ENCODE measurements around the gene SHD. TPM values are rescaled to one million over a fixed set of nuclear protein-coding genes. Genes with fewer than 3 reads are reported as not detected.

SHD gene
- total RNA-seq, 2 experiments from 2014 or later, result not detected

DNA sequence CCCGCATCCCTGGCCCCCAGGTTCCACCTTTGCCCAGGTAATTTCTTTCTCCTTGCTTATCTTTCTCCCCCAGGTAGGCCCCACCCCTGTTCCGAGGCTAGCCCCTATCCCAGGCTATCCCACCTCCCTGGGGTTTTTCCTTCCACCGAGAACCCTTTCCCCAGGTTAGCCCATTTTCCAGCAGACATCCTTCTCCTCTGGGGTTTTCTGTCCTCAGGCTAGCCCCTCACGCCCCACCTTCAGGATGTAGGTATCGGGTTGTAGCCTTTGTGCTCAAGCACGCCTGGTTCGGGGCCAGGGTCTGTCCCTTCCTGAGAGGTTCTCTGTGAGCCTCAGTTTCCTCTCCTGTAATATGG is 26.2 kb downstream of the SHD start:
- Histone ChIP-seq H3K4me3 (ENCODE audit: low read depth, low read length, poor library complexity, severe bottlenecking) (peak overlapping the region; percentile 70), H3K36me3 (ENCODE audit: insufficient read depth, low read length) (0 out of 2 replicates have a peak, but pooled peaks cover 4% of the 10 kb centered on the region), H3K79me2 (ENCODE audit: insufficient read depth, low read depth, low read length) (no peaks in the 10 kb centered on the region), H3K9me3 (ENCODE audit: low read length) (no peaks in the 10 kb centered on the region), H3K4me1 (ENCODE audit: insufficient read depth, low read length, poor library complexity, severe bottlenecking) (peaks cover 13% of the 10 kb centered on the region), H3K27ac (ENCODE audit: low read depth, low read length, poor library complexity, severe bottlenecking) (no peak overlapping the region), H3K4me2 (ENCODE audit: low read length) (peak overlapping the region; percentile 57; the same call in 1 of the 2 replicates), H4K20me1 (ENCODE audit: insufficient read depth, low read length) (no peaks in the 10 kb centered on the region), H3K9me2 (ENCODE audit: insufficient read depth, low read length) (no peaks in the 10 kb centered on the region), H2AFZ (ENCODE audit: low read length) (no peak overlapping the region)
- POLR2A ChIA-PET, result no interaction called here
- no peak for TF ChIP-seq EZH2phosphoT487 (IDR thresholded peaks at IDR 0.05; ENCODE audit: borderline replicate concordance, low read depth, low read length)
- intact Hi-C loops (cut with micrococcal nuclease; ENCODE audit: unreplicated experiment), result no loop called here
- CTCF ChIA-PET (ENCODE audit: unreplicated experiment), result no interaction called here
- DNase-seq (ENCODE audit: low spot score), result no peak
- BruUV-seq (replicated peaks), result no TSS peak

DNA sequence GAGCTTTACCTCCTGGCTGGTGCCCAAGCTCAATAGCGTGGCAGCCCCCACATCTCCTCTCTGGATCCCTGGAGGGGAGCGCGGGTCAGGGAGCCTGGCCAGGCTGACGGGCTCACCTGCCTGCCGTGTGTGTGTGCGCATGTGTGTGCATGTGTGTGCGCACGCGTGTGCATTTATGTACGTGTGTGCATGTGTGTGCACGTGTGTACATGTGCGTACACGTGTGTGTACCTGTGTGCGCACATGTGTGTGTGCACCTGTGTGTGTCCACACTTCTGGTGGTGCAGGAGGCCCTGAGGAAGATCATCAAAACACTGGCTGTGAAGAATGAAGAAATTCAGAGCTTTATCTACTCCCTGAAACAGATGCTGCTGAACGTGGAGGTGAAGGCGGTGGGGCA is 26.6 kb downstream of the SHD start:
- TF ChIP-seq, protein P1, sequence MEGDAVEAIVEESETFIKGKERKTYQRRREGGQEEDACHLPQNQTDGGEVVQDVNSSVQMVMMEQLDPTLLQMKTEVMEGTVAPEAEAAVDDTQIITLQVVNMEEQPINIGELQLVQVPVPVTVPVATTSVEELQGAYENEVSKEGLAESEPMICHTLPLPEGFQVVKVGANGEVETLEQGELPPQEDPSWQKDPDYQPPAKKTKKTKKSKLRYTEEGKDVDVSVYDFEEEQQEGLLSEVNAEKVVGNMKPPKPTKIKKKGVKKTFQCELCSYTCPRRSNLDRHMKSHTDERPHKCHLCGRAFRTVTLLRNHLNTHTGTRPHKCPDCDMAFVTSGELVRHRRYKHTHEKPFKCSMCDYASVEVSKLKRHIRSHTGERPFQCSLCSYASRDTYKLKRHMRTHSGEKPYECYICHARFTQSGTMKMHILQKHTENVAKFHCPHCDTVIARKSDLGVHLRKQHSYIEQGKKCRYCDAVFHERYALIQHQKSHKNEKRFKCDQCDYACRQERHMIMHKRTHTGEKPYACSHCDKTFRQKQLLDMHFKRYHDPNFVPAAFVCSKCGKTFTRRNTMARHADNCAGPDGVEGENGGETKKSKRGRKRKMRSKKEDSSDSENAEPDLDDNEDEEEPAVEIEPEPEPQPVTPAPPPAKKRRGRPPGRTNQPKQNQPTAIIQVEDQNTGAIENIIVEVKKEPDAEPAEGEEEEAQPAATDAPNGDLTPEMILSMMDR (conservative IDR thresholded peaks at IDR 0.05; ENCODE audit: low read length), result no peak
- TF ChIP-seq EZH2phosphoT487 (IDR thresholded peaks at IDR 0.05; ENCODE audit: borderline replicate concordance, low read depth, low read length), result no peak
- POLR2A ChIA-PET, result no interaction called here
- no TSS peak for BruUV-seq (replicated peaks)

DNA sequence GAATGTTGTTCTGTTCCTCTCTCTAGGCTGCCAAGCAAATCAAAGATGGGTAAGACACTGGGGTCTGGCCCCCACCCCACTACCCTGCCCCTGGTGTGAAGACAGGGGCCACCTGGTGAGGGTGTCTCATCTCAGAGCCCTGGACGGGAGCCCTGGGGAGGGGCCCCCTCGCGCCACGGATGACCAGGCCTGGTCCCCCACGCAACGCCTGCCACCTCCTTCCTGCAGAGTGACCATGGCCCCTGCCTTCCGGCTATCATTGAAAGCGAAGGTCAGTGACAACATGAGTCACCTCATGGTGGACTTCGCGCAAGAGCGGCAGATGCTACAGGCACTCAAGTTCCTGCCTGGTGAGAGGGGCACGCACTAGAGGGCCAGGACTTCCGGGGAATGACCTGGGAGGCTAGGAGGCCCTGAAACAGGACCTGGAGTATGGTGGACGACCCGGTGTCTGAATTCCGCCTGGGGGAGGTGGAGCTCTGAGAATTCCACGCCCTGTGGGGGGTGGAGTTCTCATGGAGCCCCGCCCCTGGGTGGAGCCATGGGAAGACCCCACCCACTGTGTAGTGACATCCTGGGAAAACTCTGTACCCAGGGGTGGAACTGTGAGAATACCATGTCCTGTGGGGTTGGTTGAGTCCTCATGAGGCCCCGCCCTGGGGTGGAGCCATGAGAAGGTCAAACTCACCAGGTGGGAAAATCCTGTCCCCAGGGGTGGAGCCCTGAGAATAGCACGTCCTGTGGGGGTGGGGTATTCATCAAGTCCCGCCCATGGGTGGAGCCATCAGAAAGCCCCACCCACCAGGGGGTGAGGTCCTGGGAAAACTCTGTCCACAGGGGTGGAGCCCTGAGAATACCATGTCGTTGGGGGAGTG is 31.4 kb downstream of the SHD start:
- Histone ChIP-seq H3K9me3 (ENCODE audit: low read length) (no peaks in the 10 kb centered on the region), H2AFZ (ENCODE audit: low read length) (no peak overlapping the region), H3K4me2 (ENCODE audit: low read length) (no peak overlapping the region), H3K4me1 (ENCODE audit: insufficient read depth, low read length, poor library complexity, severe bottlenecking) (no peaks in the 10 kb centered on the region), H3K4me3 (ENCODE audit: low read depth, low read length, poor library complexity, severe bottlenecking) (no peak overlapping the region), H3K9me2 (ENCODE audit: insufficient read depth, low read length) (no peaks in the 10 kb centered on the region), H4K20me1 (ENCODE audit: insufficient read depth, low read length) (no peaks in the 10 kb centered on the region), H3K36me3 (ENCODE audit: insufficient read depth, low read length) (0 out of 2 replicates have a peak, but pooled peaks cover 4% of the 10 kb centered on the region), H3K27ac (ENCODE audit: low read depth, low read length, poor library complexity, severe bottlenecking) (no peak overlapping the region), H3K79me2 (ENCODE audit: insufficient read depth, low read depth, low read length) (no peaks in the 10 kb centered on the region)
- TF ChIP-seq, protein P1 (conservative IDR thresholded peaks at IDR 0.05; ENCODE audit: low read length), result no peak
- TF ChIP-seq EZH2phosphoT487 (IDR thresholded peaks at IDR 0.05; ENCODE audit: borderline replicate concordance, low read depth, low read length), result no peak
- POLR2A ChIA-PET, result no interaction called here
- BruUV-seq (replicated peaks), result no TSS peak
- intact Hi-C loops (cut with micrococcal nuclease; ENCODE audit: unreplicated experiment), result no loop called here
- DNase-seq (ENCODE audit: low spot score), result peak; percentile 67
- CTCF ChIA-PET (ENCODE audit: unreplicated experiment), result no interaction called here

More for the DNA sequence above, 26.6 kb downstream of the SHD start:
- intact Hi-C loops (cut with micrococcal nuclease; ENCODE audit: unreplicated experiment), result no loop called here
- Histone ChIP-seq H4K20me1 (ENCODE audit: insufficient read depth, low read length) (no peaks in the 10 kb centered on the region), H3K9me3 (ENCODE audit: low read length) (no peaks in the 10 kb centered on the region), H3K4me1 (ENCODE audit: insufficient read depth, low read length, poor library complexity, severe bottlenecking) (peaks cover 13% of the 10 kb centered on the region), H3K4me3 (ENCODE audit: low read depth, low read length, poor library complexity, severe bottlenecking) (no peak overlapping the region), H3K27ac (ENCODE audit: low read depth, low read length, poor library complexity, severe bottlenecking) (no peak overlapping the region), H2AFZ (ENCODE audit: low read length) (no peak overlapping the region), H3K79me2 (ENCODE audit: insufficient read depth, low read depth, low read length) (no peaks in the 10 kb centered on the region), H3K4me2 (ENCODE audit: low read length) (no peak overlapping the region), H3K9me2 (ENCODE audit: insufficient read depth, low read length) (no peaks in the 10 kb centered on the region), H3K36me3 (ENCODE audit: insufficient read depth, low read length) (0 out of 2 replicates have a peak, but pooled peaks cover 4% of the 10 kb centered on the region)
- CTCF ChIA-PET (ENCODE audit: unreplicated experiment), result interaction anchor here (0.6 kb wide), 1 partner anchor 486 kb away, joined by 7 read pairs; the partner anchor contains the start of gene FEM1A
- DNase-seq (ENCODE audit: low spot score), result no peak
